ENCODE measurements around the gene MPDU1. TPM values are rescaled to one million over a fixed set of nuclear protein-coding genes. Genes with fewer than 3 reads are reported as not detected.

MPDU1 gene
- total RNA-seq, 1 experiment from 2014 or later, result 50.9 TPM

GRCh38 chr17:7576432-7576937 is 7.2 kb upstream of the MPDU1 start:
- Histone ChIP-seq H3K9me3 (ENCODE audit: control insufficient read depth in 1 of 2, insufficient read depth in 1 of 2, low read depth in 1 of 2, low read length in 2 of 2) (no peaks in the 10 kb centered on the region), H4K20me1 (ENCODE audit: insufficient read depth) (peaks cover 35% of the 10 kb centered on the region; the same call in 1 of the 2 replicates), H3K4me2 (ENCODE audit: low read length) (no peak overlapping the region), H3K4me3 (replicated peaks in 1 of 2; ENCODE audit: low read depth in 1 of 2, low read length in 2 of 2) (no peak overlapping the region), H3K9ac (ENCODE audit: low read length) (peak overlapping the region; percentile 19; the same call in 1 of the 2 replicates), H3K27ac (ENCODE audit: low read depth, low read length) (no peak overlapping the region), H3K9me2 (ENCODE audit: insufficient read depth) (no peaks in the 10 kb centered on the region), H3K4me1 (ENCODE audit: control insufficient read depth in 1 of 2, insufficient read depth in 2 of 2, low read length in 2 of 2) (peaks cover 3 to 76% of the 10 kb centered on the region in 2 experiments; a peak in 3 of 4 replicates), H2AFZ (ENCODE audit: low read depth, low read length, poor library complexity, severe bottlenecking) (no peak overlapping the region), H3K27me3 (ENCODE audit: insufficient read depth, low read length) (no peaks in the 10 kb centered on the region), H3K79me2 (ENCODE audit: insufficient read depth, low read length) (peaks cover 67% of the 10 kb centered on the region), H3K36me3 (ENCODE audit: control insufficient read depth in 1 of 2, insufficient read depth in 2 of 2, low read length in 2 of 2) (peaks cover 33 to 55% of the 10 kb centered on the region in 2 experiments)
- ChIA-PET CTCF (no interaction called here), POLR2A (no interaction called here), RAD21 (ENCODE audit: low non-redundant PET in 1 of 2, low total read pairs in 2 of 2, uncharacterized antibody in 2 of 2, unreplicated experiment in 2 of 2) (no interaction called here)
- BruUV-seq (replicated peaks), result no TSS peak
- intact Hi-C loops (cut with micrococcal nuclease), result no loop called here
- DNase-seq (ENCODE audit: low read depth, low spot score) (no peak), ATAC-seq (no peak)
- no peak for TF ChIP-seq CEBPB (IDR thresholded peaks at IDR 0.05; ENCODE audit: low read depth)
- TF ChIP-seq TCF7L2 (IDR thresholded peaks at IDR 0.05; ENCODE audit: borderline replicate concordance, extremely low read depth, insufficient read depth, insufficient read length), result no peak
- TF ChIP-seq MAX (IDR thresholded peaks at IDR 0.05), result no peak
- TF ChIP-seq EGR1 (IDR thresholded peaks at IDR 0.05; ENCODE audit: low read depth), result no peak
- no peak for TF ChIP-seq RAD21 (IDR thresholded peaks at IDR 0.05; ENCODE audit: low read depth)
- peak; percentile 11; the same call in 1 of the 2 replicates for TF ChIP-seq POLR2AphosphoS5 (IDR thresholded peaks at IDR 0.05; ENCODE audit: low read depth, low read length)
- no peak for TF ChIP-seq SRF (IDR thresholded peaks at IDR 0.05; ENCODE audit: low read depth)

- DNase-seq (ENCODE audit: low read depth, low spot score) (no peak), ATAC-seq (no peak)
- Histone ChIP-seq H3K4me2 (ENCODE audit: low read length) (0 out of 2 replicates have a peak overlapping the region, but pooled peaks have one; percentile 2), H2AFZ (ENCODE audit: low read depth, low read length, poor library complexity, severe bottlenecking) (no peak overlapping the region), H3K9ac (ENCODE audit: low read length) (no peak overlapping the region; the same call in 1 of the 2 replicates), H3K79me2 (ENCODE audit: insufficient read depth, low read length) (peaks cover 73% of the 10 kb centered on the region), H3K27me3 (ENCODE audit: insufficient read depth, low read length) (no peaks in the 10 kb centered on the region), H3K9me2 (ENCODE audit: insufficient read depth) (no peaks in the 10 kb centered on the region), H3K4me1 (ENCODE audit: control insufficient read depth in 1 of 2, insufficient read depth in 2 of 2, low read length in 2 of 2) (peaks cover 6 to 70% of the 10 kb centered on the region in 2 experiments; a peak in 3 of 4 replicates), H4K20me1 (ENCODE audit: insufficient read depth) (peaks cover 35% of the 10 kb centered on the region; the same call in 1 of the 2 replicates), H3K36me3 (ENCODE audit: control insufficient read depth in 1 of 2, insufficient read depth in 2 of 2, low read length in 2 of 2) (peaks cover 33 to 61% of the 10 kb centered on the region in 2 experiments), H3K9me3 (ENCODE audit: control insufficient read depth in 1 of 2, insufficient read depth in 1 of 2, low read depth in 1 of 2, low read length in 2 of 2) (no peaks in the 10 kb centered on the region), H3K4me3 (replicated peaks in 1 of 2; ENCODE audit: low read depth in 1 of 2, low read length in 2 of 2) (no peak overlapping the region), H3K27ac (ENCODE audit: low read depth, low read length) (no peak overlapping the region)
- POLR2A ChIA-PET, result no interaction called here
- intact Hi-C loops (cut with micrococcal nuclease), result no loop called here
- CTCF ChIA-PET, result interaction anchor here (0.6 kb wide), 1 partner anchor 110 kb away, joined by 3 read pairs; the partner anchor contains the start of gene TP53
- BruUV-seq (replicated peaks), result no TSS peak
- RAD21 ChIA-PET (ENCODE audit: low non-redundant PET in 1 of 2, low total read pairs in 2 of 2, uncharacterized antibody in 2 of 2, unreplicated experiment in 2 of 2), result no interaction called here
- TF ChIP-seq RAD21 (IDR thresholded peaks at IDR 0.05; ENCODE audit: low read depth) (no peak), EZH2phosphoT487 (IDR thresholded peaks at IDR 0.05; ENCODE audit: borderline replicate concordance) (no peak), FOSL1 (IDR thresholded peaks at IDR 0.05; ENCODE audit: low read depth) (no peak), ZFX (IDR thresholded peaks at IDR 0.05) (no peak), TCF7L2 (IDR thresholded peaks at IDR 0.05; ENCODE audit: borderline replicate concordance, extremely low read depth, insufficient read depth, insufficient read length) (no peak), ZNF274 (IDR thresholded peaks at IDR 0.05; ENCODE audit: low read depth, low read length) (no peak), REST (IDR thresholded peaks at IDR 0.05; ENCODE audit: low read depth) (no peak), EGR1 (IDR thresholded peaks at IDR 0.05; ENCODE audit: low read depth) (no peak), ELF1 (IDR thresholded peaks at IDR 0.05; ENCODE audit: borderline replicate concordance, low read depth) (no peak), POLR2A (IDR thresholded peaks at IDR 0.05; ENCODE audit: borderline replicate concordance, extremely low read depth, insufficient read depth, insufficient read length) (no peak), POLR2AphosphoS5 (IDR thresholded peaks at IDR 0.05; ENCODE audit: low read depth, low read length) (no peak; the same call in 1 of the 2 replicates)
Measured at GRCh38 chr17:7577327-7578199, 6.1 kb upstream of the MPDU1 start.

Data from HCT116 (cell line).